Measurements from ENCODE around the gene USH2A. TPM values are rescaled to one million over a fixed set of nuclear protein-coding genes. Genes with fewer than 3 reads are reported as not detected.
"Not testable (repeated sequence)": the region's sequence is repeated elsewhere in the genome, so short reads cannot be mapped to it uniquely, and the experiment has no call there.

Gene USH2A
- total RNA-seq, 1 donor from 2014 or later, result not detected

GRCh38 chr1:216173376-216173995 lies 249.8 kb downstream of the USH2A start:
- no peak for TF ChIP-seq CTCF (IDR thresholded peaks at IDR 0.05)
- Histone ChIP-seq H3K4me1 (no peaks in the 10 kb centered on the region), H3K27me3 (ENCODE audit: low read depth) (no peaks in the 10 kb centered on the region), H3K9me3 (no peaks in the 10 kb centered on the region), H3K4me3 (no peak overlapping the region), H3K36me3 (no peaks in the 10 kb centered on the region), H3K27ac (no peak overlapping the region)
- no peak for ATAC-seq
- intact Hi-C loops (cut with DNase I), result no loop called here
- DNase-seq, result no peak

- TF ChIP-seq CTCF (IDR thresholded peaks at IDR 0.05), result no peak
- Histone ChIP-seq H3K4me1 (no peaks in the 10 kb centered on the region), H3K27ac (no peak overlapping the region), H3K9me3 (no peaks in the 10 kb centered on the region), H3K4me3 (no peak overlapping the region), H3K36me3 (no peaks in the 10 kb centered on the region), H3K27me3 (ENCODE audit: low read depth) (no peaks in the 10 kb centered on the region)
- DNase-seq, result no peak
- intact Hi-C loops (cut with DNase I), result no loop called here
- ATAC-seq, result no peak
These were observed 253.9 kb downstream of the USH2A start for GRCh38 chr1:216169351-216169750.

- no peak for DNase-seq
- Histone ChIP-seq H3K36me3 (no peaks in the 10 kb centered on the region), H3K4me1 (no peaks in the 10 kb centered on the region), H3K4me3 (no peak overlapping the region), H3K27ac (no peak overlapping the region), H3K27me3 (ENCODE audit: low read depth) (no peaks in the 10 kb centered on the region), H3K9me3 (no peaks in the 10 kb centered on the region)
- no peak for ATAC-seq
- intact Hi-C loops (cut with DNase I), result no loop called here
- no peak for TF ChIP-seq CTCF (IDR thresholded peaks at IDR 0.05)
These were observed 254.7 kb downstream of the USH2A start for GRCh38 chr1:216168546-216168945.

- H3K9me3 ChIP-seq, result no peaks in the 10 kb centered on the region
- no peak for ATAC-seq
- H3K27ac ChIP-seq, result no peak overlapping the region
- intact Hi-C loops (cut with DNase I), result no loop called here
- H3K4me3 ChIP-seq, result no peak overlapping the region
- no peak for TF ChIP-seq CTCF (IDR thresholded peaks at IDR 0.05)
- H3K36me3 ChIP-seq, result no peaks in the 10 kb centered on the region
- DNase-seq, result no peak
- H3K27me3 ChIP-seq (ENCODE audit: low read depth), result no peaks in the 10 kb centered on the region
- H3K4me1 ChIP-seq, result no peaks in the 10 kb centered on the region
These were observed 269.2 kb downstream of the USH2A start for GRCh38 chr1:216154063-216154462.

GRCh38 chr1:216153130-216153529 lies 270.1 kb downstream of the USH2A start:
- Histone ChIP-seq H3K27me3 (ENCODE audit: low read depth) (no peaks in the 10 kb centered on the region), H3K4me3 (no peak overlapping the region), H3K27ac (no peak overlapping the region), H3K4me1 (no peaks in the 10 kb centered on the region), H3K36me3 (no peaks in the 10 kb centered on the region), H3K9me3 (no peaks in the 10 kb centered on the region)
- ATAC-seq (no peak), DNase-seq (no peak)
- intact Hi-C loops (cut with DNase I), result no loop called here
- TF ChIP-seq CTCF (IDR thresholded peaks at IDR 0.05), result no peak

GRCh38 chr1:216145451-216146018 lies 277.7 kb downstream of the USH2A start:
- H3K4me1 ChIP-seq; H3K4me3 ChIP-seq; H3K36me3 ChIP-seq; H3K27me3 ChIP-seq (ENCODE audit: low read depth); DNase-seq; H3K27ac ChIP-seq; intact Hi-C loops (cut with DNase I); H3K9me3 ChIP-seq; ATAC-seq: not testable (repeated sequence)

Data from lower lobe of right lung (tissue), 2 donors.